Endothelial cell of umbilical vein (primary cell): Measurements from ENCODE around the gene USP8. TPM values are rescaled to one million over a fixed set of nuclear protein-coding genes. Genes with fewer than 3 reads are reported as not detected.

Experiments
- BruUV-seq: library from RNA; stranded (reverse); fragments of 400-500 nt; replicated peaks from 2 replicates; lab custom pipeline; 2021; lab: Mats Ljungman, UMichigan
- CTCF ChIA-PET: fragments of 300-600, 350-600 bp; sonication (Branson Sonifier 250); formaldehyde crosslinking; loops from one replicate; lab custom pipeline; 2021; ENCODE audit warnings: antibody characterized with exemption, inconsistent platforms; lab: Charles Lee
- POLR2A ChIA-PET: fragments of 300-600, 350-600 bp; sonication (Branson Sonifier 250); formaldehyde crosslinking; loops from one replicate; lab custom pipeline; 2021; ENCODE audit warnings: antibody characterized with exemption, inconsistent platforms; lab: Charles Lee
- DNase-seq: peaks from one replicate; pipeline ENCODE4 v3.0.0-alpha.2; 2011; ENCODE audit warnings: low read depth, low spot score
- FAIRE-seq: peaks from 2 replicates; lab custom pipeline; 2011; peaks lifted over from hg19 to GRCh38; lab: Jason Lieb, UNC
- H2AFZ ChIP-seq: 2 replicates; pipeline ENCODE4 v1.6.0; 2012; ENCODE audit warnings: low read depth, low read length, control low read depth, inconsistent platforms
- H3K27ac ChIP-seq: 2 replicates; pipeline ENCODE4 v1.5.1; 2011; ENCODE audit warnings: low read depth, mild to moderate bottlenecking, control low read depth, low read length, moderate library complexity; ENCODE audit not compliant: insufficient read depth
- H3K27me3 ChIP-seq, 2 experiments: 2 replicates each; pipeline versions ENCODE4 v1.6.0 to v1.6.1; 2011; ENCODE audit warnings: low read length in 2 of 2, mixed read lengths in 1 of 2; ENCODE audit not compliant: control insufficient read depth in 2 of 2, insufficient read depth in 2 of 2
- H3K36me3 ChIP-seq, 2 experiments: 2 replicates in 1 of 2; 3 replicates in 1 of 2; pipeline ENCODE4 v1.5.1; 2011; ENCODE audit warnings: low read length in 2 of 2, mild to moderate bottlenecking in 1 of 2, moderate library complexity in 1 of 2; ENCODE audit not compliant: control insufficient read depth in 2 of 2, insufficient read depth in 2 of 2; ENCODE audit errors: extremely low read depth in 1 of 2
- H3K4me1 ChIP-seq: 3 replicates; pipeline ENCODE4 v1.5.1; 2011; ENCODE audit warnings: mild to moderate bottlenecking, low read length; ENCODE audit not compliant: control insufficient read depth, insufficient read depth; ENCODE audit errors: extremely low read depth
- H3K4me2 ChIP-seq: 2 replicates; pipeline ENCODE4 v1.6.1; 2011; ENCODE audit warnings: low read length, control low read depth, mixed read lengths; ENCODE audit not compliant: insufficient read depth
- H3K4me3 ChIP-seq, 3 experiments: fragments of 200-600 bp in 1 of 3; sonication (generic), shearing (Covaris generic) in 1 of 3; replicated peaks in 1 of 3; 2 replicates each; pipeline ENCODE4 v1.5.1; 2011 to 2016; ENCODE audit warnings: control low read depth in 3 of 3, low read length in 3 of 3, mild to moderate bottlenecking in 2 of 3, inconsistent platforms in 1 of 3, low read depth in 1 of 3, moderate library complexity in 1 of 3; ENCODE audit not compliant: insufficient read depth in 1 of 3
- H3K79me2 ChIP-seq: 2 replicates; pipeline ENCODE4 v1.6.0; 2012; ENCODE audit warnings: low read length, inconsistent platforms; ENCODE audit not compliant: control insufficient read depth, insufficient read depth
- H3K9ac ChIP-seq: replicated peaks from 2 replicates; pipeline ENCODE3; 2011; ENCODE audit warnings: low read length, control low read depth; ENCODE audit not compliant: insufficient read depth; ENCODE audit errors: extremely low read depth
- H3K9me1 ChIP-seq: replicated peaks from 3 replicates; pipeline ENCODE4 v1.6.0; 2011; ENCODE audit warnings: mild to moderate bottlenecking, low read length; ENCODE audit not compliant: control insufficient read depth, insufficient read depth; ENCODE audit errors: extremely low read depth
- H3K9me3 ChIP-seq: replicated peaks from 2 replicates; pipeline ENCODE4 v1.5.1; 2012; ENCODE audit warnings: low read length, inconsistent platforms; ENCODE audit not compliant: control insufficient read depth, insufficient read depth
- H4K20me1 ChIP-seq: replicated peaks from 2 replicates; pipeline ENCODE3; 2011; ENCODE audit warnings: mild to moderate bottlenecking, low read length; ENCODE audit not compliant: control insufficient read depth, insufficient read depth; ENCODE audit errors: extremely low read depth
- EZH2 ChIP-seq: IDR thresholded peaks from 2 replicates; pipeline ENCODE4 v1.6.1; 2012; ENCODE audit warnings: borderline replicate concordance, low read depth, mild to moderate bottlenecking, moderate library complexity, low read length, inconsistent platforms; ENCODE audit not compliant: severe bottlenecking
- FOS ChIP-seq: IDR thresholded peaks from 2 replicates; pipeline ENCODE4 v1.6.1; 2011; ENCODE audit warnings: mild to moderate bottlenecking, low read length, moderate library complexity, borderline replicate concordance; ENCODE audit not compliant: insufficient read depth
- GATA2 ChIP-seq: IDR thresholded peaks from 2 replicates; pipeline ENCODE4 v1.7.0; 2011; ENCODE audit warnings: low read depth, mild to moderate bottlenecking, moderate library complexity, mixed read lengths, low read length; ENCODE audit not compliant: insufficient read length, insufficient read depth
- JUN ChIP-seq: IDR thresholded peaks from 2 replicates; pipeline ENCODE4 v1.6.1; 2011; ENCODE audit warnings: borderline replicate concordance, low read depth; ENCODE audit not compliant: insufficient read length, insufficient read depth
- MYC ChIP-seq: IDR thresholded peaks from one replicate; pipeline ENCODE4 v1.6.1; 2011; ENCODE audit warnings: mild to moderate bottlenecking, low read depth, low read length
- POLR2A ChIP-seq: IDR thresholded peaks from 2 replicates; pipeline ENCODE4 v1.6.1; 2012; ENCODE audit warnings: low read depth, mild to moderate bottlenecking, control low read depth, low read length
- POLR2AphosphoS5 ChIP-seq: IDR thresholded peaks from 2 replicates; pipeline ENCODE4 v1.6.1; 2012; ENCODE audit warnings: low read depth, mild to moderate bottlenecking, control low read depth, low read length, moderate library complexity; ENCODE audit not compliant: insufficient read depth
- dilution Hi-C: fragments of 300-500 bp; cut with MboI; formaldehyde crosslinking; loops from one replicate; pipeline ENCODE4 v1.15.0; 2019; ENCODE audit warnings: low sequenced_read_pairs; ENCODE audit not compliant: extremely low pct_ligation_motif_present
- intact Hi-C: fragments of 100-400 bp; cut with micrococcal nuclease; formaldehyde crosslinking; loops from one replicate; pipeline ENCODE4 v1.10.0; 2022
- polyA plus RNA-seq, 4 experiments: library from polyadenylated mRNA; depleted of rRNA in 3 of 4; stranded (reverse) in 3 of 4; unstranded in 1 of 4; fragments of >200 nt; gene quantifications; 2 replicates each; pipeline versions ENCODE4 v1.2.1 to v1.2.3, GENCODE V29; 2011 to 2012; ENCODE audit warnings: missing spikeins in 1 of 4
- total RNA-seq: library from RNA; stranded (reverse); gene quantifications from 2 replicates; pipeline ENCODE4 v1.2.3, GENCODE V29; 2021
- TF ChIP-seq, protein P1 (sequence below): IDR thresholded peaks from 2 replicates; pipeline ENCODE4 v1.6.1; 2011; ENCODE audit not compliant: insufficient read depth, insufficient read length
- TF ChIP-seq, protein P2 (sequence below), 2 donors: IDR thresholded peaks; 1 replicate in 1 of 2; 2 replicates in 1 of 2; pipeline ENCODE4 v1.5.1; 2011; ENCODE audit warnings: low read length in 2 of 2, mild to moderate bottlenecking in 2 of 2, moderate library complexity in 2 of 2, control low read depth in 1 of 2, inconsistent platforms in 1 of 2, low read depth in 1 of 2; ENCODE audit not compliant: insufficient read depth in 1 of 2; ENCODE audit errors: extremely low read depth in 1 of 2

The USP8 gene
- total and polyA plus RNA-seq, 2 donors (not counting 3 experiments of a cell fraction or from before 2014, with no cell fraction given): 19.0 to 44.8 TPM

DNA sequence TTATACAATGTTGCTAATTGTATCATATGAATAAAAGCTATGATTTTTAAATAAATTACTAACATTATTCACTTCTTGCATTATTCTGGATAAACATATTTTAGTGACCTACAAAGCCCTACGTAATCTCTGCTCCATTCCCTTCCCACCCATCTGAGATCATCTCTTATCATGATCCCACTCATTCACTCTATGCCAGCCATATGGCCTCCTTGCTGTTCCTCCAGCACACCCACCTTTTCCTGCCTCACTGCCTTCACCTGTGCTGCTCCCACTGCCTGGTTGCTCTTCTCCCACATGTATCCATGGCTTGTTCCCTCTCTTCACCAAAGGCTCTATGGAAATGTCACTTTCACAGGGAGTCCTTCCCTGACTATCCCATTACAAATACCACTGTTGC, 7.3 kb upstream of the USP8 start:
- intact Hi-C loops: no loop called here
- Histone ChIP-seq H4K20me1 (no peaks in the 10 kb centered on the region), H3K4me1 (no peaks in the 10 kb centered on the region), H3K9me3 (no peaks in the 10 kb centered on the region), H3K4me3 (no peak overlapping the region), H3K27ac (no peak overlapping the region), H2AFZ (no peak overlapping the region), H3K9ac (no peak overlapping the region), H3K27me3 (no peaks in the 10 kb centered on the region), H3K9me1 (no peaks in the 10 kb centered on the region), H3K36me3 (no peaks in the 10 kb centered on the region), H3K4me2 (no peak overlapping the region), H3K79me2 (no peaks in the 10 kb centered on the region)
- DNase-seq: no peak
- no peak for FAIRE-seq
- dilution Hi-C loops: no loop called here
- CTCF ChIA-PET: no interaction called here
- TF ChIP-seq POLR2AphosphoS5 (no peak), FOS (no peak), POLR2A (no peak), EZH2 (no peak), GATA2 (no peak), JUN (no peak), MYC (no peak)
- TF ChIP-seq, protein P1, sequence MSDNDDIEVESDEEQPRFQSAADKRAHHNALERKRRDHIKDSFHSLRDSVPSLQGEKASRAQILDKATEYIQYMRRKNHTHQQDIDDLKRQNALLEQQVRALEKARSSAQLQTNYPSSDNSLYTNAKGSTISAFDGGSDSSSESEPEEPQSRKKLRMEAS: no peak
- TF ChIP-seq, protein P2, sequence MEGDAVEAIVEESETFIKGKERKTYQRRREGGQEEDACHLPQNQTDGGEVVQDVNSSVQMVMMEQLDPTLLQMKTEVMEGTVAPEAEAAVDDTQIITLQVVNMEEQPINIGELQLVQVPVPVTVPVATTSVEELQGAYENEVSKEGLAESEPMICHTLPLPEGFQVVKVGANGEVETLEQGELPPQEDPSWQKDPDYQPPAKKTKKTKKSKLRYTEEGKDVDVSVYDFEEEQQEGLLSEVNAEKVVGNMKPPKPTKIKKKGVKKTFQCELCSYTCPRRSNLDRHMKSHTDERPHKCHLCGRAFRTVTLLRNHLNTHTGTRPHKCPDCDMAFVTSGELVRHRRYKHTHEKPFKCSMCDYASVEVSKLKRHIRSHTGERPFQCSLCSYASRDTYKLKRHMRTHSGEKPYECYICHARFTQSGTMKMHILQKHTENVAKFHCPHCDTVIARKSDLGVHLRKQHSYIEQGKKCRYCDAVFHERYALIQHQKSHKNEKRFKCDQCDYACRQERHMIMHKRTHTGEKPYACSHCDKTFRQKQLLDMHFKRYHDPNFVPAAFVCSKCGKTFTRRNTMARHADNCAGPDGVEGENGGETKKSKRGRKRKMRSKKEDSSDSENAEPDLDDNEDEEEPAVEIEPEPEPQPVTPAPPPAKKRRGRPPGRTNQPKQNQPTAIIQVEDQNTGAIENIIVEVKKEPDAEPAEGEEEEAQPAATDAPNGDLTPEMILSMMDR (IDR thresholded peaks at IDR 0.05; ENCODE audit: extremely low read depth in 1 of 2, insufficient read depth in 1 of 2, low read depth in 1 of 2, low read length in 2 of 2): no peak
- POLR2A ChIA-PET: no interaction called here
- BruUV-seq: no TSS peak
